Hippocampal formation (tissue), 2 donors: ENCODE data around the gene PDZD8.

Experiments
- DNase-seq, 2 donors: peaks; one replicate each; lab custom pipeline; 2025; lab: John Stamatoyannopoulos, UW

PDZD8 gene

GRCh38 chr10:117398029-117398428 is 22.8 kb upstream of the PDZD8 start:
- no peak for DNase-seq

- DNase-seq = no peak
These were observed 16.4 kb upstream of the PDZD8 start for GRCh38 chr10:117391436-117392205.

- DNase-seq = no peak
These were observed 15.2 kb upstream of the PDZD8 start for GRCh38 chr10:117390420-117390819.

DNA sequence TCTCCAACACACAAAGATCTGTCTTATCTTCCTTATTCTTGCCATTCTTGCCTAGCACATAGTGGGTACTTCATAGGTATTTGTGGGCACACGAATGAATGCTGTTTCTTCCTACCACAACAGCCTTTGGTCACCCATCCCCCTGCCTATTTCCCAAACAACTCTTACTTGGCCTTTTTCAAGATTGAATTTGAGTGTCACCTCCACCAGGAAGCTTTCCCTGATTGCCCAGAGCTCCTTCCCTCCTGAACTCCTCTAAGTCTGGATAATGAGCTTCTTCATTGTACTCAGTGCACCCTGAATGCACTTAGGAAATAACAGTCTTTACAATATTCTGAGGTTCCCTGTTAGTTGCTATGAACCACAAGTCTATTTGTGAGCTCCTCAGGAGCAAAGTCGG is 11.6 kb upstream of the PDZD8 start:
- no peak for DNase-seq

DNA sequence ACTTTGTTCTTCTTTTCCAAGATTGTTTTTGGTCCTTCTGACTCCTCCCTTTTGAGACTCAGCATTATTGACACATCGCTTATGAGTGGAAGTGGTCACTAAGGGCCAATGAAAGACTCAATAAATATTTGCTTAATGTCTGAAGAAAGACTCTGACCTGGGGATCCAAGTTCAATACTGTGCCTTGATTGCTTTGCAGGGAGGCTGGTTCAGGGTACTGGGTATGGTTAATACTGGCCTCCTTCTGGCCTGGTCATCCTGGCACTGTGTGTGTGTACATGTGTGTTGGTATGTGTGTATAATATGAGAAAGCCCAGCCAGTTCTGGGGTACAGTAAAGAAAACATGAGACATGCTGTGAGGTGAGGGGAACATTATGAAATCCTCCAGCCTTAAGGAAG is 7.6 kb upstream of the PDZD8 start:
- DNase-seq = no peak

DNA sequence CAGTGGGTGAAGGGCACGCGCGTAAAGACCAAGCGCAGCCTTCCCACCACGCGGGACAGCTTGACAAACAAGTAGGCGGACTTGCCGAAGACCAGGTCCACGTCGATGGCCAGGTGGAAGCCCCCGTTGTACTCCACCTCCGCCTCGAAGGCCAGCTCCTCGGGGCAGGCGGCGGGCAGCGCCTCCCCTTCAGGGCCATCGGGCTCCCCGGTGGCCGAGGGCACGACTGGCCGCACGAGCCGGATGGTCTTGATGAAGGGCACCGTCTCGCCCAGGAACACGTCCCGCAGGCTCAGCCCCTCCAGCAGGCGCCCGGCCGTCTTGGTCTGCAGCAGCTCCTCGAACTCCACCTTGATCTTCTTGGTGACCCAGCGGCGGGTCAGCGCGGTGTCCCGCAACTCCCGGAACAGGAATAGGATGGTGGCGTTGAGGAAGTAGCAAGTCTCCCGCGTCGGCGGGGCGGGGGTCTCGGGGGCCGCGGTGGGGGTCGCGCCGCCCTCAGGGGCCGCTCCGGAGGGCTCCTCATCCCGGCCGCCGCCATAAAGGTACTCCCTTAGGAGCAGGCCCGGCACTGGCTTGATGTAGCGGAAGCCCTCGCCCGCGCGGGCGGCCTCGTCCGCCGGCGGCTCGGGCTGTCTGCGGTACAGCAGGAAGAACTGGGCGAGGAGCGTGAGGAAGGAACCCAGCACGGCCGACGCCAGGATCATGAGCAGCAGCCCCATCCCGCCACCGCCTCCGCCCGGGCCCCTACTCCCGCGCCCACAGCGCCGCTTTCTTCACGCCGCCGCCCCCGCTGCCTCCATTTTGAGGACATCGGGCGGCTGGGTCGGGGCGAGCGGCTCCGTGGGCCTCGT is 507 bp downstream of the PDZD8 start:
- no peak for DNase-seq

DNA sequence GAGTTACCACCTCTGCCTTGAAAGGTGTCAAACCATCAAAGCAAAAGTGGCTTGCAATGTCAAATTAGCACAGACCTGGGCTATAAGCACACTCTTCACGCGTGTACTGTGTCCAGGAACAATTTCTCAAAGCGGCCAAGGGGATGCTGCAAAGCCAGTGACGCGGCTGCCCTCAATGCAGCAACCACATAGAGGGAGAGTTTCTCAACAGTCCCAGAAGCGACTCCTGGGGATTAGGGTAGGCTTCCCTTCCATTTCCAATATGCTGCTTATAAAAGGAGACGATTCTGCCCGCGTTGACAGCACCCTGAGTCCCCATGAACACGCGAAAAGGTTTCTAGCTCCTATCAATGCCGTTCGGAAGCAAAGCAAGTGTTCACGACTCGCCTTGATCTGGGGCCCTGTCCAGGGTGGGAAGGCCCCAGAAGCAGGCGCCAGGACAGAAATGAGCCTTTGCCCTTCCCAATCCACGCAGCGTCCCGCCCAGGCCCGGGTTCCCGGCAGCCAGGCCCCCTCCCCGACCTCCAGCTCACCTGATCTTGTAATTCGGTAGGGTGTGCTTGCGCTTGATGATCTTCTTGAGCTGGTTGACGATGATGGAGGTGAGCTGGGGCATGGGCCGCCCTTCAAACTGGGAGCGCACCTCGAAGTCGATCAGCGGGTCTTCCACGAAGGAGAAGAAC is 1.3 kb downstream of the PDZD8 start:
- no peak for DNase-seq

DNA sequence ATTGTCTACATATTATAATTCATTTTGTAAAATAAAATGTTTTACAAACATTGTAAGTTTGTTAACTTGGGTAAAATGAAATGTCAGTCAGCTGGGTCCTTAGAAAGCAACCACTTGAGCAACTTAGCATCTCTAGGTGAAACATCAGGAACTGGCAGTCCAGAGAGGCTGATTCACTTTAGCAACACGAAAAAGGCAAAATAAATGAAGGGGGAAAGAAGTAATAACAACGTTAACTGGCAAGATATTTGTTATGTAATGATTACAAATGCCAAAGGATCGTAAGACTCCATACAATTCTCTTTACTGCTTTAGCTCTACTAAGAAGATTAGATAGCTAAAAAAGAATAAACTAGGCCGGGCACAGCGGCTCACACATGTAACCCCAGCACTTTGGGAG is 5.0 kb downstream of the PDZD8 start:
- no peak for DNase-seq

DNA sequence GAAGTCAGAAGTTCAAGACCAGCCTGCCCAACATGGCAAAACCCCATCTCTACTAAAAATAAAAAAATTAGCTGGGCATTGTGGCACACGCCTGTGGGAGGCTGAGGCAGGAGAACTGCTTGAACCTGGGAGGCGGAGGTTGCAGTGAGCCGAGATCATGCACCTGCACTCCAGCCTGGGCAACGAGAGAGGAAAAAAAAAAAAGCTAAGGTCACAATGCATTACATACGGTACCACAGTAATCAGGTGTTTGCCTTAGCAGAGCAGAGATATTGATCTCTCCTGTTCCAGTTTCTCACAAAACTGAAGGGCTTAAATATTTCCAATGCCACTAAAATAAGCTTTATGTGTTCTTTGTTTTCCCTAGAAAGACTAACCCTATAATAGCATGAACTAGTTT is 7.5 kb downstream of the PDZD8 start:
- DNase-seq = no peak

- DNase-seq = no peak
These were observed 8.5 kb downstream of the PDZD8 start for GRCh38 chr10:117366741-117367140.

- no peak for DNase-seq
These were observed 9.6 kb downstream of the PDZD8 start for GRCh38 chr10:117365612-117366011.

DNA sequence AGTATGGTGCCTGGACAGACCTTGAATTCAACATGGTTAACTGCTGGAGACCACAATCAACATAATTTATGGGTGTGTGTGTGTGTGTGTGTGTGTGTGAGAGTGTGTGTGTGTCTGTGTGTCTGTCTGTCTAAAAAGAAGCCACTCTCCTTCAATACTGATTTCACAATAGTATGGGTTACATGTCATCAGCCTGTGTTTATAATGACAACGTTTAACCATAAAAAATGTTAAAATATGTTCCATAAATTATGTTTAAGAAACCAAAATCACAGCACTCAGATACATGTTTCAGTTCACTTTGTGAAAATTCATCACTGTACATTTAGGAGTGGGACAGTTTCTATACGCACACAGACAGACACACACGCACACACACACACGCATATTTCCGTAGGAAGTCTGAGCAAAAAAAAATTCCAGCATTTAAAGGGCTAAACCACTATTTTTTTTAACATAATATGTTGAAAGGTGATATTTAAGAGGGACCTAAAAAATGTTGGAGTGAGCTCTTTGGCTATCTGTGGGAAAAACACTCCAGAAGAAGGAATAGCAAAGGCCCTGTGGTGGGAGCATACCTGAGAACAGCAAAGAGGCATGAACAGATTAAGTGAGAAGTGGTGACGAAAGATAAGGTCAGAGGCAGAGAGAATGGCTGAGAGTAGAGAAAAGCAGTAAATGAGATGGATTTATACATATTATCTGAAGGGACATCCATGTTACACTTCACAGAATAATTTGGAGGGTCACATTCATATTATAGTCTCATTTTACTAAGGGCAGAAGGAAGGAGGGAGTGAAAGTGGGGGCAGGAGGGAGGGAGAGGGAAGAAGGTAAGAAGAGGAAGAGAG is 10.9 kb downstream of the PDZD8 start:
- DNase-seq = no peak

- DNase-seq = no peak
These were observed 12.2 kb downstream of the PDZD8 start for GRCh38 chr10:117363028-117363427.

- no peak for DNase-seq
These were observed 12.9 kb downstream of the PDZD8 start for GRCh38 chr10:117362313-117362712.

- DNase-seq = no peak
These were observed 14.1 kb downstream of the PDZD8 start for GRCh38 chr10:117360994-117361667.

GRCh38 chr10:117360016-117360415 is 15.2 kb downstream of the PDZD8 start:
- no peak for DNase-seq

DNA sequence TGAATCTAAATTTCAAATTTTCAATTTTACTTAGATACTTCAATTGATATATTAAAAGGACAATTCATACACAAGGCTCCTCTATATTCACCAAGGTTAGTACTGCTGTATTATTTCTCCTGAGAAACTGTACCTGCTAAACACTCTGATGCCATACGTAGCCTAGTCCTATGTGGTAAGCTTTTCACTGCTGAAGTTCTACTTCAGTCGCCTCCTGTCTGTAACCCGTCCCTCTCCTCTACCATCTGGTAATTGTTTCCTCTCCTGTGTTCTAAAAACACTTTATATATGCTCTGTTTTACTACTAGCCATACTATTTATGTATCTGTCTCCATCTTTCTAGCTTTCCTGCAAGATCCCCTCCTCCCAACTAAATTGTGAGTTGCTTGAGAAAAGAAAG is 20.2 kb downstream of the PDZD8 start:
- no peak for DNase-seq

GRCh38 chr10:117353684-117354083 is 21.6 kb downstream of the PDZD8 start:
- no peak for DNase-seq

DNA sequence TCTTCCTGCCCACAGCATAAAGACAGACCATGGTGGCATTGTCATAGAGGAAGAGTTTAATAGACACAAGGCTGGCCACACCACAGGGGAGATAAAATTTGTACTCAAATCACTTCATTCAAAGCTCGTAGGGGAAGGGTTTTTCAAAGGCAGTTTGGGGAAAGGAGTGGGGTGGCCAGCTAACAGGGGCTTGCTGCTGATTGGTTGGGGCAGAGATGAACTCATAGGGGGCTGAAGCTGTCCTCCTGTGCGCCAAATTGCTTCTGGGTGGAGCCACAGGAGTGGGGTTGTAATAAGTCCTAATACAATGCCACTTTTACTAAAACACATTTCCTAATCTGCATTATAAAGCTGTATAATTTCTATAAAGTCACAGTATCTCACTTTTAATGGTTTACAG is 22.5 kb downstream of the PDZD8 start:
- DNase-seq = no peak

GRCh38 chr10:117351996-117352395 is 23.2 kb downstream of the PDZD8 start:
- no peak for DNase-seq

GRCh38 chr10:117351558-117351957 is 23.7 kb downstream of the PDZD8 start:
- DNase-seq = no peak
